ENCODE results near the gene EXOC6.

DNA sequence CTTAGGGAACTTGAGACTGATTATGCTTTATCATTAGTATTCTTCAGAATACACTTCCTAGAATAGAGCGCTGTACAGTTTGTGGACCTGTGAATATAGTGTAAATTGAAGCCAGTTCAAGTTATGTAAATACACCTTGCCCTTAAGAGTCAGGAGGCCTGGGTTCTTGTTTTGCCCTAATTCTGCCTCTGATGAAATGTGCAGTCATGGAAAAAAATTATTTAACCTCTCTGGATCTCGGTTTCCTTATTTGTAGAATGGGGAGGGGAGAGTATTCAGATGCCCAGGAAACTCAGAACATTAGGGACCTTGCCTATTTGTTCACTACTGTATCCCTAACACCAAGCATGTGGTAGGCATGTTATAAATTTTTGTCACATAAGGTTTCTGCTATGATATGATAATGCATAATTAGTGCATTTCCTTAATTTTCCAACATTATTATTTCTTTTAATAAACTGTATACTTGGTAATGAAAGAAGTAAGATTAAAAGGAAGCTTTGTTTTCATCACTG, 1.3 kb downstream of the EXOC6 start:
- TF ChIP-seq TCF4 (CRISPR knock-in tag; IDR thresholded peaks at IDR 0.05; ENCODE audit: borderline replicate concordance) (no peak), ZFP30 (CRISPR knock-in tag; IDR thresholded peaks at IDR 0.05) (no peak), GLIS3 (CRISPR knock-in tag; IDR thresholded peaks at IDR 0.05) (no peak)

All from SK-N-SH treated with all-trans-retinoic acid at 6 μM for 48 hours (cell line).